Measurements from ENCODE around the gene TM9SF4.

The TM9SF4 gene

GRCh38 chr20:32129863-32130262, 20.3 kb downstream of the TM9SF4 start:
- ATAC-seq (no peak), DNase-seq (no peak)

GRCh38 chr20:32130352-32130751, 20.8 kb downstream of the TM9SF4 start:
- DNase-seq (no peak), ATAC-seq (no peak)

GRCh38 chr20:32130965-32131364, 21.5 kb downstream of the TM9SF4 start:
- ATAC-seq (no peak), DNase-seq (no peak)

- ATAC-seq (no peak), DNase-seq (no peak)
Measured at GRCh38 chr20:32132911-32133549, 23.5 kb downstream of the TM9SF4 start.

- no peak for ATAC-seq
- DNase-seq: no peak
Measured at GRCh38 chr20:32134026-32134425, 24.5 kb downstream of the TM9SF4 start.

- no peak for DNase-seq
- no peak for ATAC-seq
Measured at GRCh38 chr20:32135983-32136515, 26.5 kb downstream of the TM9SF4 start.

- ATAC-seq: no peak
- no peak for DNase-seq
Measured at GRCh38 chr20:32138921-32139320, 29.4 kb downstream of the TM9SF4 start.

- DNase-seq (no peak), ATAC-seq (no peak)
Measured at GRCh38 chr20:32139947-32140346, 30.4 kb downstream of the TM9SF4 start.

GRCh38 chr20:32140603-32141002, 31.1 kb downstream of the TM9SF4 start:
- DNase-seq: no peak

GRCh38 chr20:32141465-32141980, 32.0 kb downstream of the TM9SF4 start:
- no peak for ATAC-seq
- DNase-seq: no peak

More at GRCh38 chr20:32140603-32141002, 31.1 kb downstream of the TM9SF4 start:
- no peak for ATAC-seq

GRCh38 chr20:32142088-32142487, 32.6 kb downstream of the TM9SF4 start:
- ATAC-seq (no peak), DNase-seq (no peak)

- no peak for ATAC-seq
Measured at GRCh38 chr20:32142991-32143390, 33.5 kb downstream of the TM9SF4 start.

GRCh38 chr20:32144898-32145662, 35.6 kb downstream of the TM9SF4 start:
- no peak for DNase-seq
- ATAC-seq: no peak

More at GRCh38 chr20:32142991-32143390, 33.5 kb downstream of the TM9SF4 start:
- no peak for DNase-seq

GRCh38 chr20:32149566-32150170, 40.2 kb downstream of the TM9SF4 start:
- DNase-seq: no peak
- ATAC-seq: no peak

- no peak for ATAC-seq
Measured at GRCh38 chr20:32150291-32150848, 40.9 kb downstream of the TM9SF4 start.

GRCh38 chr20:32152421-32153155, 43.1 kb downstream of the TM9SF4 start:
- DNase-seq (no peak), ATAC-seq (no peak)

More at GRCh38 chr20:32150291-32150848, 40.9 kb downstream of the TM9SF4 start:
- DNase-seq: no peak

- no peak for DNase-seq
- ATAC-seq: no peak
Measured at GRCh38 chr20:32153156-32153665, 43.7 kb downstream of the TM9SF4 start.

- ATAC-seq (no peak), DNase-seq (no peak)
Measured at GRCh38 chr20:32153771-32154170, 44.3 kb downstream of the TM9SF4 start.

- DNase-seq (peak; percentile 37), ATAC-seq (peak; percentile 37)
Measured at GRCh38 chr20:32155017-32155981, 45.8 kb downstream of the TM9SF4 start.

GRCh38 chr20:32157611-32158010, 48.1 kb downstream of the TM9SF4 start:
- ATAC-seq: no peak

More at GRCh38 chr20:32157611-32158010, 48.1 kb downstream of the TM9SF4 start:
- DNase-seq: no peak
